Measurements from ENCODE around the gene ABCA2. TPM values are rescaled to one million over a fixed set of nuclear protein-coding genes. Genes with fewer than 3 reads are reported as not detected.

ABCA2 gene
- total and polyA plus RNA-seq, 2 experiments from 2014 or later = 30.5 to 56.7 TPM

DNA sequence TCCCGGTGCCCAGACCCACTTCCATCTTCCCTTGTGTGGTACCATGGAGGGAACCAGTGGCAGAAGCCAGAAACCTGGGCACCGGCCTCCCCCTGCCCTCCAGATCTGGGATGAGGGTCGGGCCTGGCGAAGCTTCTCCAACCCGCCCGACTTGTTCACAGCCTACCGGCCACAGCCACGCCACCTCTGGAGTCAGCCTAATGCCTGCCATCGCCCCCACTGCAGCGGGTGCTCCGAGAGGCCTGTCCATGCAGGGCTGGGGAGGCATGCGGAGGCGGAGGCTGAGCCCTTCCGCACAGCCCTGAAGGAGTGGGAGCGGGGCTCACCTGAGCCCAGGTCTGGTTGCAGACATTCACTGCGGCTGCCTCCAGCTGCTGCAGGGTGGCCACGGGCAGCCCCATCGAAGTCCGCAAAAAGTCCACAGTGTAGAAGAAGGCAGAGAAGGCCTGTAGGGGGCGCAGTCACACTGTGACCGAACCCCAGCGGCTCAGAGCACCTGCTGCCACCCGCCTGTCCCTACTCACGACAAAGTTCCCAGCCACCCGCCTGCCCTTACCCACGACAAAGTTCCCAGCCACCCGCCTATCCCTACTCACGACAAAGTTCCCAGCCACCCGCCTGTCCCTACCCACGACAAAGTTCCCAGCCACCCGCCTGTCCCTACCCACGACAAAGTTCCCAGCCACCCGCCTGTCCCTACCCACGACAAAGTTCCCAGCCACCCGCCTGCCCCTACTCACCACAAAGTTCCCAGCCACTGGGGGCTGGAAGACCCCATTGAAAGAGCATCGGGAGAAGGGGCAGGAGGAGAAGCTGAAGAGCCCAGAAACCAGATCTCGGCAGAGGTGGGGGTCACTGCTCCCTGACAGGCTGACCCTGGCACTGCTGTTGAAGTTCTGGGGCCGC lies 21.8 kb upstream of the ABCA2 start:
- no peak overlapping the region for H3K4me3 ChIP-seq
- no peak overlapping the region for H3K27ac ChIP-seq
- TF ChIP-seq CTCF (IDR thresholded peaks at IDR 0.05; ENCODE audit: low read depth, low read length) = peak; percentile 54
- H3K4me1 ChIP-seq (ENCODE audit: low read depth) = peaks cover 5% of the 10 kb centered on the region
- DNase-seq (ENCODE audit: low read depth in 1 of 2, low spot score in 1 of 2) = peak; percentile 59 to 81
- H3K27me3 ChIP-seq = peaks cover 86% of the 10 kb centered on the region
- no peaks in the 10 kb centered on the region for H3K36me3 ChIP-seq
- H3K9me3 ChIP-seq (ENCODE audit: low read depth) = no peaks in the 10 kb centered on the region

- no peaks in the 10 kb centered on the region for H3K9me3 ChIP-seq (ENCODE audit: low read depth)
- H3K36me3 ChIP-seq = no peaks in the 10 kb centered on the region
- no peak overlapping the region for H3K27ac ChIP-seq
- peaks cover 86% of the 10 kb centered on the region for H3K27me3 ChIP-seq
- no peak for DNase-seq (ENCODE audit: low read depth in 1 of 2, low spot score in 1 of 2)
- H3K4me1 ChIP-seq (ENCODE audit: low read depth) = peaks cover 5% of the 10 kb centered on the region
- no peak overlapping the region for H3K4me3 ChIP-seq
- no peak for TF ChIP-seq CTCF (IDR thresholded peaks at IDR 0.05; ENCODE audit: low read depth, low read length)
These were observed 20.9 kb upstream of the ABCA2 start for GRCh38 chr9:137048655-137049543.

DNA sequence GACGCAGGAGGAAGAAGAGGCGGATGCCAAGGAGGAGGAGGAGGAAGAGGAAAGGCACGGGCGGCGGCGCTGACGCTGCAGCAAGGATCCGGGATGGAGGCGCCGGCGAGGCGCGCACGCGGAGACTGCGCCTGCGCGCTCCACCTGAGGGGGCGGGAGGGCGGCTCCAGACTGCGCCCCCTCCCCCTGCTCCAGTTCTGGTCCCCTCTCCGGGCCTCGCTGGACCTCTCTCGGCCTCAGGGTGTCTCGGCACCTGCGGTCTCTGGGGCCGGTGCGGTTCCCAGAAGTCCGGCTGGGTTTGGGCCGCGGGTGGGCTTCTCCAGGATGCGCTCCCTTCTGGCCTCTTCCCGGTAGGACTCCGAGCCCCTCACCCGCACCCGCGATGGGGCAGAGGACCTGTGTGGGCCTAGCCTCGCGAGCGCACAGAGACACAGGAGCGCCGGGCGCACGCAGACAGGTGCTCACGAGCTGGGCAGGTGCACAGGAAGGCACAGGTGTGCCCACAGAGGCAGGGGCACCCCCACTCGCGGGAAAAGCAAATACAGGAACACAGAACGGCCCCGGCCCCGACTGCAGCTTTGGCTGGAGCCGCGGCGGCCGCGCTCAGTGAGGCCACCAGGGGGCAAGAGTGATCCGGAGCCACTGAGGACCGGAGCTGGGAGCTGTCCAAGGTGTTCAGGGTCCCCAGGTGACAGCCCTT lies 18.2 kb upstream of the ABCA2 start, which contains the start of gene NPDC1:
Gene NPDC1 (minus strand): TSS at position 90 of the 700 bp plus-strand sequence. CDS start 188 bp downstream, outside the sequence.
- Histone ChIP-seq H3K27ac (no peak within 1 kb of the TSS), H3K27me3 (peaks cover 67% of the 10 kb centered on the region)
- peak; percentile 74 to 94 for DNase-seq (ENCODE audit: low read depth in 1 of 2, low spot score in 1 of 2)

GRCh38 chr9:137045294-137046087 lies 17.5 kb upstream of the ABCA2 start:
- Histone ChIP-seq H3K4me1 (ENCODE audit: low read depth) (peaks cover 5% of the 10 kb centered on the region), H3K4me3 (peak overlapping the region; percentile 76), H3K36me3 (no peaks in the 10 kb centered on the region), H3K27me3 (peaks cover 60% of the 10 kb centered on the region), H3K9me3 (ENCODE audit: low read depth) (no peaks in the 10 kb centered on the region), H3K27ac (no peak overlapping the region)
- no peak for TF ChIP-seq CTCF (IDR thresholded peaks at IDR 0.05; ENCODE audit: low read depth, low read length)
- DNase-seq (ENCODE audit: low read depth in 1 of 2, low spot score in 1 of 2) = peak; percentile 55 to 62

More for the DNA sequence above, 18.2 kb upstream of the ABCA2 start, which contains the start of gene NPDC1:
- H3K9me3 ChIP-seq (ENCODE audit: low read depth) = no peaks in the 10 kb centered on the region
- H3K36me3 ChIP-seq = no peaks in the 10 kb centered on the region
- peak within 1 kb of the TSS; percentile 76 for H3K4me3 ChIP-seq
- H3K4me1 ChIP-seq (ENCODE audit: low read depth) = peaks cover 5% of the 10 kb centered on the region
- peak; percentile 92 for TF ChIP-seq CTCF (IDR thresholded peaks at IDR 0.05; ENCODE audit: low read depth, low read length)

Measured in cardiac muscle cell (in vitro differentiated cells and primary cell).